ENCODE data around the gene TDRD9.

Gene TDRD9

DNA sequence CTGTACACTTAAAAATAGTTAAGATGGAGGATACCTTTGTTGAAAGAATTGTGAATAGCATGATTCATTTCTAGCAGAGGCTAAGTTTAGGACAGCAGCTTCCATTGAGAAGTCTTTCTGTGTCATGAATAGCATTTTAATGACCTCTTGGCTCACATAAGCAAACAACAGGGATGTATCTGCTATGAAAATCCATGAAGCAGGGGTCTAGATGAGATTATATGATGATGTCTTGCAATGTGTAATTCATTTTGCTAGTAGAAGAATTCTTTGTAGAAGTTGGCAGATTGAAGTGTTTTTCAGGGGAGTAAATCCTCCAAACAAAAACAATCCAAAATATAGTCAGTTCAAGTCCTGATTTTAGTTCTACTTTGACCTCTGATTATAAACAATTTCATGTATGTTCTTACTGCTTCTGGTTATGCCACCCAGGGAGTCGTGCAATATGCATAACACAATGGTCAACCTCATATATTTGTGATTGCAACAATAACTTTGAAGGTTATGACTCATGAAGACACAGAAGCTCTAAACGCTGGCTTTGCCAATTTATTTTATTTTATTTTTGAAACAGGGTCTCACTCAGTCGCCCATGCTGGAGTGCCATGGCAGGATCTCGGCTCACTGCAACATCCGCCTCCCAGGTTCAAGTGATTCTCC, 21.0 kb downstream of the TDRD9 start:
- H3K4me3 ChIP-seq (ENCODE audit: low read depth, low read length) = no peak overlapping the region
- no peak for DNase-seq (ENCODE audit: low read depth)
- TF ChIP-seq CTCF (IDR thresholded peaks at IDR 0.05; ENCODE audit: low read depth, low read length, missing control alignments) = no peak
- in situ Hi-C loops (cut with HindIII; ENCODE audit: low sequenced_read_pairs) = no loop called here

GRCh38 chr14:103960457-103961055, 32.3 kb downstream of the TDRD9 start:
- no peak overlapping the region for H3K4me3 ChIP-seq (ENCODE audit: low read depth, low read length)
- no peak for TF ChIP-seq CTCF (IDR thresholded peaks at IDR 0.05; ENCODE audit: low read depth, low read length, missing control alignments)
- in situ Hi-C loops (cut with HindIII; ENCODE audit: low sequenced_read_pairs) = no loop called here
- no peak for DNase-seq (ENCODE audit: low read depth)

DNA sequence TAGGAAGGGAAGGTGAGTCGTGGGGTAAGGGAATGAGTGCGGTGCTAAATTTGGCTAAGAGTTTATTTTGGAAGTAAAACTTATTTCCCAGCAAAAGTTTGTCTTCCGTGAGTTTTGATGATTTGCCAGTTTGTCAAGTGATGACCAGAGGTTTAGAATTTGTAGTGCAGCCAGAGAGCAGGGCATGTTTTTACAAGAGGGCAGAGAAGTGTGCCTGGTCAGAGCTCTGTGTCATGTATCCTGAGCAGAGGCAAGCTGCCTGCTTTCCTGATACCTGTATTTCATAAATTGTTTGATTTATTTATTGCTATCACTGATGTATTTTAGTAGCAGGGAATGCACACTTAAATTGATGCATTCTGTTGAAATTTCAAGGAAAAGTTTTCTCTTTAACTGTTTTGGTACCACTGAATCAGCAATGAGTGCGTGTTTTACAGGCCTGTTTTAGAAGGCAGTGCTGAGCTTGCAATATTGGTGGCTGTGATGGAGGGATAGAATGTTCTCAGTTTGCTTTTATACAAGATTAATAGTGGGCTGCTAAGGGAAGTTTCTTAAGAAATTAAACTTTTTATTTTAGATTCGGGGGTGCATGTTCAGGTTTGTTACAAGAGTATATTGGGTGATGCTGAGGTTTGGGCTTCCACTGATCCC, 33.8 kb downstream of the TDRD9 start:
- DNase-seq (ENCODE audit: low read depth) = no peak
- in situ Hi-C loops (cut with HindIII; ENCODE audit: low sequenced_read_pairs) = no loop called here
- no peak overlapping the region for H3K4me3 ChIP-seq (ENCODE audit: low read depth, low read length)
- no peak for TF ChIP-seq CTCF (IDR thresholded peaks at IDR 0.05; ENCODE audit: low read depth, low read length, missing control alignments)

GRCh38 chr14:103966631-103967030, 38.4 kb downstream of the TDRD9 start:
- DNase-seq (ENCODE audit: low read depth) = no peak
- no peak overlapping the region for H3K4me3 ChIP-seq (ENCODE audit: low read depth, low read length)
- in situ Hi-C loops (cut with HindIII; ENCODE audit: low sequenced_read_pairs) = no loop called here
- no peak for TF ChIP-seq CTCF (IDR thresholded peaks at IDR 0.05; ENCODE audit: low read depth, low read length, missing control alignments)

DNA sequence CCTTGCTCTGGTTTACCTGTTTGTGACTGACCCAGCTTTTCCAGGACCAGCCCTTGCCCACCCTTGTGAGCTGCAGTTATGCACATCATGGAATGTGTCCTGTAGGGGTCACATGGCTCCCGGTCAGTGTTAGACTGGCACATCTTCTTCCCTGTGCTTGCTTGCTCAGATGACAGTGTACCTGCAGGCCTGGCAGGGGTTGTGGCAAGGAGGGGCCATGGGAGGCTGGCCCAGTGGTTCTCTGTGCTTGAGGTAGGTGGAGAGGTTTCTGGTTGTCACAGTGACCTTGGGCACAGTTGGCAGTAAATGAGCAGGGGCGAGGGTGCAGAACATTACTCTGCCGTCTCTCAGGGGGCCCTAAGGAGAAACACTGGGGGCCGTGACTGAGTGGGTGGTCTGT, 41.7 kb downstream of the TDRD9 start:
- in situ Hi-C loops (cut with HindIII; ENCODE audit: low sequenced_read_pairs) = no loop called here
- H3K4me3 ChIP-seq (ENCODE audit: low read depth, low read length) = no peak overlapping the region
- DNase-seq (ENCODE audit: low read depth) = no peak
- TF ChIP-seq CTCF (IDR thresholded peaks at IDR 0.05; ENCODE audit: low read depth, low read length, missing control alignments) = no peak

- in situ Hi-C loops (cut with HindIII; ENCODE audit: low sequenced_read_pairs) = no loop called here
Measured at GRCh38 chr14:103973354-103973753, 45.1 kb downstream of the TDRD9 start.

More at GRCh38 chr14:103973354-103973753, 45.1 kb downstream of the TDRD9 start:
- no peak for TF ChIP-seq CTCF (IDR thresholded peaks at IDR 0.05; ENCODE audit: low read depth, low read length, missing control alignments)
- no peak for DNase-seq (ENCODE audit: low read depth)
- no peak overlapping the region for H3K4me3 ChIP-seq (ENCODE audit: low read depth, low read length)

Measured in astrocyte of the cerebellum (primary cell).